Measurements from ENCODE around the gene ABCA7.

The ABCA7 gene

DNA sequence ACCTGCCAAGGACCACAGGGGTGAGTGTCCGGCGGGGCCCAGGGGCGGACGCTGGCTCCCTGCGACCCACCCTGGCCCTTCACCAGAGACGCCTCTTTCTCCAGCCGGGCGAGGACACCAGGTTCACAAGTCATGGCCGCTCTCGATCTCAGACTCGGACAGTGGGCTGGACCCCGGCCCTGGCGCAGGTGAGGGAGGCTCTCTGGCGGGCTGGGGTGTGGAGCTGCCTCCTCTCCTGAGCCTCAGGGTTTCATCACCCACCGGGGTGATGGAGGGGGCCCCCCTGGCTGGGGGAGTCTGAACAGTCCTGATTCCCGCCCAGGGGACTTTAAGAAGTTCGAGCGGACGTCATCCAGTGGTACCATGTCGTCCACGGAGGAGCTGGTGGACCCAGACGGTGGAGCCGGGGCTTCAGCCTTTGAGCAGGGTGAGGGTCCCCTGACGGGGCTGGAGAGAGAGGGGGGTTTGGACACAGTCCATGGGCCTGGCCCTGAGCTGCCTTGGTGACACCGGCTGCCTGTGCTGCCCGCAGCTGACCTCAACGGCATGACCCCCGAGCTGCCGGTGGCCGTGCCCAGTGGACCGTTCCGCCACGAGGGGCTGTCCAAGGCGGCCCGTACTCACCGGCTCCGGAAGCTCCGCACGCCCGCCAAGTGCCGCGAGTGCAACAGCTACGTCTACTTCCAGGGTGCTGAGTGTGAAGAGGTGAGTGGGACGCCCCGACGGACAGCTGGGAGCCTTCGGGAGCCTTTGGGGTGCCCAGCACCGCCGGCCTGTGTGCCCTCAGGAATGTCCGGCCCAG, 40.7 kb downstream of the ABCA7 start:
- Histone ChIP-seq H3K4me1 (peaks cover 0 to 21% (median 5%) of the 10 kb centered on the region in 4 donors), H3K27ac (no peak overlapping the region), H3K9me3 (no peaks in the 10 kb centered on the region), H3K4me3 (no peak overlapping the region), H3K27me3 (peaks cover 0 to 19% of the 10 kb centered on the region in 2 donors), H3K36me3 (peaks cover 0 to 3% (median 0%) of the 10 kb centered on the region in 3 donors)
- intact Hi-C loops (cut with DNase I; ENCODE audit: low total_unique reads), result no loop called here
- TF ChIP-seq, protein P1, sequence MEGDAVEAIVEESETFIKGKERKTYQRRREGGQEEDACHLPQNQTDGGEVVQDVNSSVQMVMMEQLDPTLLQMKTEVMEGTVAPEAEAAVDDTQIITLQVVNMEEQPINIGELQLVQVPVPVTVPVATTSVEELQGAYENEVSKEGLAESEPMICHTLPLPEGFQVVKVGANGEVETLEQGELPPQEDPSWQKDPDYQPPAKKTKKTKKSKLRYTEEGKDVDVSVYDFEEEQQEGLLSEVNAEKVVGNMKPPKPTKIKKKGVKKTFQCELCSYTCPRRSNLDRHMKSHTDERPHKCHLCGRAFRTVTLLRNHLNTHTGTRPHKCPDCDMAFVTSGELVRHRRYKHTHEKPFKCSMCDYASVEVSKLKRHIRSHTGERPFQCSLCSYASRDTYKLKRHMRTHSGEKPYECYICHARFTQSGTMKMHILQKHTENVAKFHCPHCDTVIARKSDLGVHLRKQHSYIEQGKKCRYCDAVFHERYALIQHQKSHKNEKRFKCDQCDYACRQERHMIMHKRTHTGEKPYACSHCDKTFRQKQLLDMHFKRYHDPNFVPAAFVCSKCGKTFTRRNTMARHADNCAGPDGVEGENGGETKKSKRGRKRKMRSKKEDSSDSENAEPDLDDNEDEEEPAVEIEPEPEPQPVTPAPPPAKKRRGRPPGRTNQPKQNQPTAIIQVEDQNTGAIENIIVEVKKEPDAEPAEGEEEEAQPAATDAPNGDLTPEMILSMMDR (IDR thresholded peaks at IDR 0.05), result no peak
- no peak for DNase-seq

DNA sequence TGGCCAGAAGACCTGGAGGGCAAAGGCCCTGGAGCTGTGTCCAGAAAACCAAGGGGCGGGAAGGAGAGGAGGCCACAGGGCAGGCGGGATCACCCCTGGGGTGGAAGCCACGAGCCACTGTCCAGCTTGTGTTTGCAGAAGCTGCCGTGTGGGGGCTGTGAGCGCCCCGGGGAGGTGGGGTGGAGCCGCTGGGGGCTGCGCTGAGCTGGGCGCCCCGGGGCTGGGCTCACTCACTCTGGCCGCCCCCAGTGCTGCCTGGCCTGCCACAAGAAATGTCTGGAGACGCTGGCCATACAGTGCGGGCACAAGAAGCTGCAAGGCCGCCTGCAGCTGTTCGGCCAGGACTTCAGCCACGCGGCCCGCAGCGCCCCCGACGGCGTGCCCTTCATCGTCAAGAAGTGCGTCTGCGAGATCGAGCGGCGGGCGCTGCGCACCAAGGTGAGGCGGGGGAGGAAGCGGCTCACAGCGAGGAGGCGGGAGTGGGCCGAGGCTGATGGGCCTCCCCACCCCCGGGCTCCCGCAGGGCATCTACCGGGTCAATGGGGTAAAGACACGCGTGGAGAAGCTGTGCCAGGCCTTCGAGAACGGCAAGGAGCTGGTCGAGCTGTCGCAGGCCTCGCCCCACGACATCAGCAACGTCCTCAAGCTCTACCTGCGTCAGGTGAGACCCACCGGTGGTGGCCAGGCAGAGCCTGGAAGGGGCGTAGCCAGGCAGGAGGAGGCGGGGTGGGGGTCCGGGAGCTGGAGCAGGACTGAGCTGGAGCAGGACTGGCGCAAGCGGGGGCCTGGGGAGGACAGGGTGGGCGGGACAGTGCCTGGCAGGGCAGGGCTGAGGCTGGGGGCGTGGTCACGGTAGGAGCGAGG, 41.6 kb downstream of the ABCA7 start:
- Histone ChIP-seq H3K27me3 (peaks cover 0 to 19% of the 10 kb centered on the region in 2 donors), H3K4me1 (peaks cover 0 to 21% (median 5%) of the 10 kb centered on the region in 4 donors), H3K9me3 (no peaks in the 10 kb centered on the region), H3K36me3 (peaks cover 0 to 3% (median 2%) of the 10 kb centered on the region in 3 donors), H3K27ac (no peak overlapping the region), H3K4me3 (no peak overlapping the region)
- no peak for DNase-seq
- intact Hi-C loops (cut with DNase I; ENCODE audit: low total_unique reads), result no loop called here
- TF ChIP-seq, protein P1 (IDR thresholded peaks at IDR 0.05), result no peak

DNA sequence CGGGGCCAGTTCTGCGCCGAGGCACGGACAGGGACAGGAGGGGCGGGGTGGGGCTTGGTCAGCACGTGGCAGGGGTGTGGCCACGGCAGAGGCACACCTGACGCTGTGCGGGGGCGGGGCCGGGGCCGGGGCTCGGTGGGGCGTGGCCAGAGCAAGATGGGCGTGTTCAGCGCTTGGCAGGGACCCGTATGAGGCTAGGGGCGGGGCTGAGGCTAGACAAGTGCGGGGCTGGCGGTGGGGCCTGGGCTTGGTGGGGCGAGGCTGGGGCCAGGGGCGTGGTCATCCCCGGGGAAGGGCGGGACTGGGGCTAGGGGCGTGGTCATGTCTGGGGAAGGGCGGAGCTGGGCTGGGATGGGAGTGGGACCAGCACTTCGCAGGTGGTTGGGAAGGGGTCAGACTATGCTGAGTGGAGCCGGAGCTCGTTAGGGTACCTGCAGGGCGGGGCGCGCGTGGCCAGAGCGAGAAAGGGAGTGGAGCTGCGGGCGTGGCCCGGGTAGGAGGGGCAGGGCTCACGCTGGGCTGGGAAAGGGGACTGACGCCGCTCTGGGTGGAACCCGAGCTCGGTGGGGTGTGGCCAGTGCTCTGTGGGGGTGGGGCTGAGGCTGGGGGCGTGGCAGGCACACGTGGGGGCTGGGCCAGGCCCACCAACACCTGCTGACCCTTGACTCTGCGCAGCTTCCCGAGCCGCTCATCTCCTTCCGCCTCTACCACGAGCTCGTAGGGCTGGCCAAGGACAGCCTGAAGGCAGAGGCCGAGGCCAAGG, 42.4 kb downstream of the ABCA7 start:
- Histone ChIP-seq H3K4me3 (no peak overlapping the region), H3K27me3 (peaks cover 0 to 19% of the 10 kb centered on the region in 2 donors), H3K4me1 (peaks cover 0 to 21% (median 5%) of the 10 kb centered on the region in 4 donors), H3K9me3 (no peaks in the 10 kb centered on the region), H3K27ac (no peak overlapping the region), H3K36me3 (peaks cover 0 to 10% (median 4%) of the 10 kb centered on the region in 3 donors)
- no peak for DNase-seq
- TF ChIP-seq, protein P1 (IDR thresholded peaks at IDR 0.05), result no peak
- intact Hi-C loops (cut with DNase I; ENCODE audit: low total_unique reads), result no loop called here

DNA sequence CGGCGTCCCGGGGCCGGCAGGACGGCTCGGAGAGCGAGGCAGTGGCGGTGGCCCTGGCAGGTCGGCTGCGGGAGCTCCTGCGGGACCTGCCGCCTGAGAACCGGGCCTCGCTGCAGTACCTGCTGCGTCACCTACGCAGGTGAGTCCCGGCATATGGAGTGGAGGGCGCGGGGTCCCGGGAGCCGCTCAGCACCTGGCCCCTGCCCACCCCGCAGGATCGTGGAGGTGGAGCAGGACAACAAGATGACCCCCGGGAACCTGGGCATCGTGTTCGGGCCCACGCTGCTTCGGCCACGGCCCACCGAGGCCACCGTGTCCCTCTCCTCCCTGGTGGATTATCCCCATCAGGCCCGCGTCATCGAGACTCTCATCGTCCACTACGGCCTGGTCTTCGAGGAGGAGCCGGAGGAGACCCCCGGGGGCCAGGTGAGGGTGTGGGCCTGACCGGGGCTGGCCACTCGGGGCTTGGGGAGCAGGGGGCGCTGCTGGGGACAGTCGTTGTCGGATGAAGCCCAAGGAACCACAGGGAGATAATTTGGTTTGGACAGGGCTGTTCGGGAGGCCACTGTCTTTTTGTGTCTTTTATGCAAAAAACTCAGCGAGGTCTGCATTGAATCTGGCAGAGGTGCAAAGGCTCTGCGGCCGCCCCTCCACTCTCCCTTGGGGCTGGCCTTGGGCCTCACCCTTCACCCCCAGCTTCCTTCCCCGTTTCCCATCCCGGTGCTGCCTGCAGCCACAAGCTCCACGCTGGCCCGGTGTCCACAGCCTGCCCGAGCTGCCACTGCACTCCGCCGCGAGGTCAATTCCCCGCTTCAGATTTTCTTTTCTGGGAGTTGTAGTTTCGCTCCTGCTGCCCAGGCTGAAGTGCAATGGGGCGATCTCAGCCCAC, 43.3 kb downstream of the ABCA7 start:
- TF ChIP-seq, protein P1 (IDR thresholded peaks at IDR 0.05), result no peak
- intact Hi-C loops (cut with DNase I; ENCODE audit: low total_unique reads), result no loop called here
- DNase-seq, result no peak
- H3K4me3 ChIP-seq, result no peak overlapping the region
- H3K27ac ChIP-seq, result no peak overlapping the region
- peaks cover 7 to 18% (median 12%) of the 10 kb centered on the region in 3 donors for H3K36me3 ChIP-seq
- no peaks in the 10 kb centered on the region for H3K9me3 ChIP-seq
- H3K4me1 ChIP-seq, result peaks cover 0 to 21% (median 5%) of the 10 kb centered on the region in 4 donors
- peaks cover 0 to 19% of the 10 kb centered on the region in 2 donors for H3K27me3 ChIP-seq

Measured in tibial artery (tissue), 4 donors.